Measurements from ENCODE around the gene PRKG2. TPM values are rescaled to one million over a fixed set of nuclear protein-coding genes. Genes with fewer than 3 reads are reported as not detected.

PRKG2 gene
- total RNA-seq, 1 donor from 2014 or later: 2.3 TPM

- Histone ChIP-seq H3K27me3 (peaks cover 15% of the 10 kb centered on the region), H3K4me2 (no peak overlapping the region), H3K36me3 (no peaks in the 10 kb centered on the region), H3K4me1 (no peaks in the 10 kb centered on the region), H3K79me2 (ENCODE audit: low read depth) (no peaks in the 10 kb centered on the region), H3K4me3 (no peak overlapping the region), H3F3A (ENCODE audit: low read depth) (no peaks in the 10 kb centered on the region), H3K27ac (no peak overlapping the region), H4K20me1 (ENCODE audit: low read depth) (no peaks in the 10 kb centered on the region), H3K9ac (no peak overlapping the region), H2AFZ (replicated peaks) (no peak overlapping the region), H3K9me3 (ENCODE audit: low read depth) (no peaks in the 10 kb centered on the region)
- Mint-ChIP-seq H3K36me3 (no peaks in the 10 kb centered on the region), H3K4me3 (no peak overlapping the region), H3K9me3 (no peaks in the 10 kb centered on the region), H3K27me3 (ENCODE audit: insufficient read depth, low read depth) (no peaks in the 10 kb centered on the region), H3K4me1 (no peaks in the 10 kb centered on the region), H3K27ac (no peak overlapping the region)
- TF ChIP-seq EZH2phosphoT487 (IDR thresholded peaks at IDR 0.05): no peak
- TF ChIP-seq CTCF (IDR thresholded peaks at IDR 0.05): no peak
- no peak for TF ChIP-seq EZH2 (IDR thresholded peaks at IDR 0.05)
- DNase-seq (ENCODE audit: low spot score): no peak
Measured at GRCh38 chr4:81062001-81062400, 153.0 kb downstream of the PRKG2 start.

GRCh38 chr4:81061344-81061730, 153.7 kb downstream of the PRKG2 start:
- Mint-ChIP-seq H3K27me3 (ENCODE audit: insufficient read depth, low read depth) (no peaks in the 10 kb centered on the region), H3K27ac (no peak overlapping the region), H3K4me3 (no peak overlapping the region), H3K36me3 (no peaks in the 10 kb centered on the region), H3K4me1 (no peaks in the 10 kb centered on the region), H3K9me3 (no peaks in the 10 kb centered on the region)
- Histone ChIP-seq H2AFZ (replicated peaks) (no peak overlapping the region), H3K4me1 (no peaks in the 10 kb centered on the region), H3K79me2 (ENCODE audit: low read depth) (no peaks in the 10 kb centered on the region), H4K20me1 (ENCODE audit: low read depth) (no peaks in the 10 kb centered on the region), H3K9me3 (ENCODE audit: low read depth) (no peaks in the 10 kb centered on the region), H3K4me2 (no peak overlapping the region), H3K27me3 (peaks cover 15% of the 10 kb centered on the region), H3K36me3 (no peaks in the 10 kb centered on the region), H3F3A (ENCODE audit: low read depth) (no peaks in the 10 kb centered on the region), H3K9ac (no peak overlapping the region), H3K27ac (no peak overlapping the region), H3K4me3 (no peak overlapping the region)
- no peak for DNase-seq (ENCODE audit: low spot score)
- TF ChIP-seq CTCF (IDR thresholded peaks at IDR 0.05) (no peak), EZH2 (IDR thresholded peaks at IDR 0.05) (no peak), EZH2phosphoT487 (IDR thresholded peaks at IDR 0.05) (no peak)

- Histone ChIP-seq H3K27me3 (peaks cover 15% of the 10 kb centered on the region), H2AFZ (replicated peaks) (no peak overlapping the region), H3F3A (ENCODE audit: low read depth) (no peaks in the 10 kb centered on the region), H3K4me2 (no peak overlapping the region), H4K20me1 (ENCODE audit: low read depth) (no peaks in the 10 kb centered on the region), H3K4me3 (no peak overlapping the region), H3K36me3 (no peaks in the 10 kb centered on the region), H3K4me1 (no peaks in the 10 kb centered on the region), H3K9ac (no peak overlapping the region), H3K9me3 (ENCODE audit: low read depth) (no peaks in the 10 kb centered on the region), H3K79me2 (ENCODE audit: low read depth) (no peaks in the 10 kb centered on the region), H3K27ac (no peak overlapping the region)
- DNase-seq (ENCODE audit: low spot score): no peak
- Mint-ChIP-seq H3K4me1 (no peaks in the 10 kb centered on the region), H3K27me3 (ENCODE audit: insufficient read depth, low read depth) (no peaks in the 10 kb centered on the region), H3K4me3 (no peak overlapping the region), H3K36me3 (no peaks in the 10 kb centered on the region), H3K9me3 (no peaks in the 10 kb centered on the region), H3K27ac (no peak overlapping the region)
- TF ChIP-seq EZH2phosphoT487 (IDR thresholded peaks at IDR 0.05): no peak
- TF ChIP-seq CTCF (IDR thresholded peaks at IDR 0.05): no peak
- no peak for TF ChIP-seq EZH2 (IDR thresholded peaks at IDR 0.05)
Measured at GRCh38 chr4:81060587-81061343, 154.3 kb downstream of the PRKG2 start.
